GDM1 (cell line): ENCODE results near the gene PSEN2.
"Not testable (repeated sequence)": the region's sequence is repeated elsewhere in the genome, so short reads cannot be mapped to it uniquely, and the experiment has no call there.

Experiments used
- DNase-seq: peaks from one replicate; lab custom pipeline; 2025; lab: John Stamatoyannopoulos, UW

PSEN2 gene

DNA sequence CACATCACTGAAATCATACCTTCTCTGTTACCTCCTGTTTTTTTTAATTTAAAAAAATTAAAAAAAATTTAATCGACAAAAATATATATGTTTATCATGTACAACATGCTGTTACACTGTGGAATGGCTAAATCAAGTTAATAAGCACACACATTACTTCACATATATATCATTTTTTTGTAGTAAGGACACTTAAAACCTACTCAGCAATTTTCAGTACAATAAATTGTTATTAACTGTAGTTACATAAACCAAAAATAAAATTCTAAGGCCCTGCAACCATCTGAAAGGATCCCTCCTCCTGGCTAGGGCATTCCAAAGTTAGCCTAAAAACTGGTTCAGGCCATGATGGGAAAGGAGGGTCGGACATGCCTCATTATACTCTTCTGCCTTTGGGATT, 46.1 kb downstream of the PSEN2 start:
- no peak for DNase-seq

DNA sequence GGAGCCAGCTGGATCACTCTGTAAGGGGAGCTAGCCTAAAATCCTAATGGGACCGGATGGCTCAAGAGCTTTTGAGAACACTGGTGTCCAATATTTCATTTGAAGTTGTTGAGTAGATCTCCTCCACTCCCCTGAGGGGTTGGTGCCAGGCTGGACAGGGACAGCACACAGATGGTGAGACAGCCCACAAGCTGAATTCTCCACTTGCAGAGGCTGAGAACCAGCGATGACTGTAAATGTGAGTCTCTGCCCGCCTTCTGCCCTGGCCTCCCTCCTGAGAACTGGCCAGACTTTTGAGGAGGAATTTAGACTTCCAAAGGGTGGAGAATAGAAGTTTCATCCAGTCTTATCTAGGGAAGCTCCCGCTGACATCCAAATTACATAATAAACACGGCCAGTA, 49.2 kb downstream of the PSEN2 start:
- no peak for DNase-seq

- no peak for DNase-seq
These were observed 49.6 kb downstream of the PSEN2 start for GRCh38 chr1:226919995-226920394.

DNA sequence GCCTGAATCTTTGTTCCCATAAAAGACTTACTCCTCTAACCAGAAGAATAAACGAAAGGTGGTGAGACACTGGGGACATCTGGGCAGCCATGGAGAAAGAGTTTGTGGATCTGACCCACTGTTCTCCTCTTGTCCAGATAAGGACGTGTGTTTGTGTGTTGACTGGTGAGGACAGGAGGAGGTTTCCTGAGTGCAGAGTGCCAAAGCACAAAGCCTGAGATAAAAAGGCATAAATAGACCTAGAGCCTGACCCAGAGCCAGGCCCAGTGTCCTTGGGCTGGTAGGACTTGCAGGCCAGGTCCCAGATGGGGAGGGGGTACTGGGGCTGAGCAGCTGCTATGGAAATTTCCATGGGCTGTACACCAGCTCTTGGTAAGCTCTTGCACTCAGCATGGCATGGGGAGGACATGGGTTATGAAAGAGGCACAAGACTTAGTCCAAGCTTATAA, 50.1 kb downstream of the PSEN2 start:
- no peak for DNase-seq

DNA sequence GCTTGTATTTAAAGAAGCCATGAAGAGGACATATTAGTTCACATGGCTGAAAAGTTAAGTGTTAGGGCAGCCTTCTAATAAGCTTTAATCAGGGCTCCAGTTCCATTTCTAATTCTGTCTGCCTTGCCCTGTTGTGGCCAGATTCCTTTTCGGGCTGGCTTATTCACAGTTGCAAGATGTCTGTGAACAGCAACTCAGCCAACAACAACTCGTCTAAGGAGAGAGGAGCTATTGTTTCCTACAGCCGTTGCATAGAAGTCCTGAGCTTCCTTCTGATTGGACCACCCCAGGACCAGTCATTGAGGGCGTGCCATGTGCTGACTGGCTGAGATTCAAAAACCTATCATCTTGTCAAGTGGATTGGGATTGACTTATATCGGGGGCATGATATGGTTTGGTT, 51.1 kb downstream of the PSEN2 start:
- DNase-seq: no peak

DNA sequence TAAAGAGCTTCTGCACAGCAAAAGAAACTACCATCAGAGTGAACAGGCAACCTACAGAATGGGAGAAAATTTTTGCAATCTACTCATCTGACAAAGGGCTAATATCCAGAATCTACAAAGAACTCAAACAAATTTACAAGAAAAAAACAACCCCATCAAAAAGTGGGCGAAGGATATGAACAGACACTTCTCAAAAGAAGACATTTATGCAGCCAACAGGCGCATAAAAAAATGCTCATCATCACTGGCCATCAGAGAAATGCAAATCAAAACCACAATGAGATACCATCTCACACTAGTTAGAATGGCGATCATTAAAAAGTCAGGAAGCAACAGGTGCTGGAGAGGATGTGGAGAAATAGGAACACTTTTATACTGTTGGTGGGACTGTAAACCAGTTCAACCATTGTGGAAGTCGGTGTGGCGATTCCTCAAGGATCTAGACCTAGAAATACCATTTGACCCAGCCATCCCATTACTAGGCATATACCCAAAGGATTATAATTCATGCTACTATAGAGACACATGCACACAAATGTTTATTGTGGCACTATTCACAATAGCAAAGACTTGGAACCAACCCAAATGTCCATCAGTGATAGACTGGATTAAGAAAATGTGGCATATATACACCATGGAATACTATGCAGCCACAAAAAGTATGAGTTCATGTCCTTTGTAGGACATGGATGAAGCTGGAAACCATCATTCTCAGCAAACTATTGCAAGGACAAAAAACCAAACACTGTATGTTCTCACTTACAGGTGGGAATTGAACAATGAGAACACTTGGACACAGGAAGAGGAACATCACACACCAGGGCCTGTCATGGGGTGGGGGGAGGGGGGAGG, 59.1 kb downstream of the PSEN2 start:
- DNase-seq: not testable (repeated sequence)

GRCh38 chr1:226934483-226935237, 64.2 kb downstream of the PSEN2 start:
- no peak for DNase-seq

- DNase-seq: peak; percentile 3
These were observed 67.7 kb downstream of the PSEN2 start for GRCh38 chr1:226937940-226938725.

- DNase-seq: no peak
These were observed 68.6 kb downstream of the PSEN2 start for GRCh38 chr1:226938903-226939437.

DNA sequence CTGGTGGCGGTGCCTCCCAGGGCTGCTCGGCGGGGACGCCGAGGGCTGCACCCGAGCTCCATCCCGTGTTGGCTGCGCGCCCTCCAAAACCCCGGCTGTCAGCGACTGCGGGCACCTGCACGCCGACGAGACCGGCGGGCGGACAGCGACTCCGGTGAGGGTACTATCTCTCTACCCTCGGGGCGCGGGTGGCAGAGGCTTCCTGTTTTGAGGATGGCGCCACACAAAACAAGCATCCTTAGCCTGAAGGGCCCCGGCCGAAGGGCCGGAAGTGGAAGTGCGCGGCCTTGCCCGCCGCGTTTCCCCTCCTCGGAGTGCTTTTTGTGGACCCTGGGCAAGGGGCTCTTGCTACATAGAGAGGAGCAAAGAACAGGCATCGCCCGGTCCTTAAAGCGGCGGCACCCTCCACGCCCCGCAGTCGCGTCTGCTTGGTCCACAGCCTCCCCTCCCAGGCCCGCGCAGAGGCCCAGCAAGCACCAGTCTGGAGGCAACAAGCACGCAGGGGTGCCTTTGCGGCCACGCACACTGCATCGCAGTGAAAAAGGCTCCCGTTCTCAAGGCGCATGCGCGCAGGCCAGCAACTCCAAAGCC, 69.1 kb downstream of the PSEN2 start:
- DNase-seq: peak; percentile 71

GRCh38 chr1:226940029-226940805, 69.8 kb downstream of the PSEN2 start, which contains the start of gene COQ8A:
Gene COQ8A (plus strand): TSS chr1:226940294. CDS start chr1:226961386, 21,092 bp downstream.
- DNase-seq: peak; percentile 99

GRCh38 chr1:226940806-226941067, 70.3 kb downstream of the PSEN2 start:
- DNase-seq: no peak

GRCh38 chr1:226942392-226942791, 72.0 kb downstream of the PSEN2 start:
- no peak for DNase-seq

GRCh38 chr1:226943156-226943555, 72.7 kb downstream of the PSEN2 start:
- DNase-seq: no peak

DNA sequence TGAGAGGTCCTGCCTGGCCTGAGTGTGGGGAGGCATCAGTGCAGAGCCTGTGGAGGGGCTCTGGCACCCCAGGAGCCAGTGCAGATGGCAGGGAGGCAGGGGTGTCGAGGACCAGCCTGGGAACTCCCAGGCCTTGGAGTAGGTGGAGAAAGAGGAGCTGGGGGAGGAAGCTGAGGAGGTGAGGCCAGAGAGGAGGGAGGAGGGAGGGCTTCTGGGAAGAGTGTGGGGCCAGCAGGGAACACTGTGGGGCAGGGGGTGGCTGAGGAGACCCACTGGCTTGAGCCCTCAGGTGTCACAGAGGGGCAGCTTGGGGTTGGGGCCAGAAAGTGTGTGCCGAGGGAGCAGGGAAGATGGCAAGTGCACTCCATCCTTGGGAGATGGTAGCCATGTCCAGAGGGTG, 73.5 kb downstream of the PSEN2 start:
- DNase-seq: no peak

- DNase-seq: no peak
These were observed 74.9 kb downstream of the PSEN2 start for GRCh38 chr1:226945106-226945857.
